Measurements from ENCODE around the gene TMEM181. TPM values are rescaled to one million over a fixed set of nuclear protein-coding genes. Genes with fewer than 3 reads are reported as not detected.
"Not testable (repeated sequence)": the region's sequence is repeated elsewhere in the genome, so short reads cannot be mapped to it uniquely, and the experiment has no call there.

The TMEM181 gene
- total RNA-seq, 4 donors from 2014 or later: 21.6 to 31.6 (median 26.0) TPM

- intact Hi-C loops (cut with DNase I): no loop called here
- H3K4me1 ChIP-seq: no peaks in the 10 kb centered on the region
- WGBS: 94% methylated on average over 15 of the region's 18 CpGs
- DNase-seq (ENCODE audit: extremely low spot score): no peak
- no peaks in the 10 kb centered on the region for H3K27me3 ChIP-seq
- H3K9me3 ChIP-seq: no peaks in the 10 kb centered on the region
- H3K4me3 ChIP-seq: no peak overlapping the region
- H3K27ac ChIP-seq (replicated peaks in 1 of 4): no peak overlapping the region
- H3K36me3 ChIP-seq: peaks cover 0 to 66% (median 36%) of the 10 kb centered on the region in 4 donors
- TF ChIP-seq POLR2A (IDR thresholded peaks at IDR 0.05; ENCODE audit: low read depth) (no peak), EP300 (IDR thresholded peaks at IDR 0.05) (no peak), POLR2AphosphoS5 (IDR thresholded peaks at IDR 0.05) (no peak), CTCF (IDR thresholded peaks at IDR 0.05) (no peak)
Measured at GRCh38 chr6:158599635-158600034, 39.7 kb downstream of the TMEM181 start.

GRCh38 chr6:158603261-158604047, 43.6 kb downstream of the TMEM181 start:
- 83% methylated on average over 15 of the region's 15 CpGs for WGBS
- H3K36me3 ChIP-seq: peaks cover 10 to 62% (median 48%) of the 10 kb centered on the region in 4 donors
- no peak for TF ChIP-seq POLR2A (IDR thresholded peaks at IDR 0.05; ENCODE audit: low read depth)
- no peak for TF ChIP-seq EP300 (IDR thresholded peaks at IDR 0.05)
- no peak for TF ChIP-seq POLR2AphosphoS5 (IDR thresholded peaks at IDR 0.05)
- TF ChIP-seq CTCF (IDR thresholded peaks at IDR 0.05): no peak

GRCh38 chr6:158604048-158604406, 44.1 kb downstream of the TMEM181 start:
- 78% methylated on average over 6 of the region's 6 CpGs for WGBS
- peaks cover 10 to 63% (median 52%) of the 10 kb centered on the region in 4 donors for H3K36me3 ChIP-seq

More at GRCh38 chr6:158603261-158604047, 43.6 kb downstream of the TMEM181 start:
- DNase-seq (ENCODE audit: extremely low spot score): no peak
- Histone ChIP-seq H3K27ac (replicated peaks in 1 of 4) (no peak overlapping the region), H3K9me3 (no peaks in the 10 kb centered on the region), H3K27me3 (no peaks in the 10 kb centered on the region), H3K4me3 (no peak overlapping the region), H3K4me1 (peaks cover 0 to 3% (median 0%) of the 10 kb centered on the region in 4 donors)
- intact Hi-C loops (cut with DNase I): no loop called here

GRCh38 chr6:158605266-158605878, 45.5 kb downstream of the TMEM181 start:
- no peak for DNase-seq (ENCODE audit: extremely low spot score)
- H3K9me3 ChIP-seq: no peaks in the 10 kb centered on the region
- no peaks in the 10 kb centered on the region for H3K27me3 ChIP-seq
- H3K4me3 ChIP-seq: no peak overlapping the region
- H3K36me3 ChIP-seq: peaks cover 17 to 63% (median 55%) of the 10 kb centered on the region in 4 donors
- 31% methylated on average over 13 of the region's 13 CpGs for WGBS
- no peak overlapping the region for H3K27ac ChIP-seq (replicated peaks in 1 of 4)
- TF ChIP-seq EP300 (IDR thresholded peaks at IDR 0.05) (no peak), CTCF (IDR thresholded peaks at IDR 0.05) (peak; percentile 69 to 78 (median 74)), POLR2AphosphoS5 (IDR thresholded peaks at IDR 0.05) (peak in 1 of 2 donors; percentile 15)
- H3K4me1 ChIP-seq: peaks cover 0 to 6% (median 2%) of the 10 kb centered on the region in 4 donors
- intact Hi-C loops (cut with DNase I): loop anchor here (5.0 kb wide), 1 partner anchor 383 kb away; no protein-coding TSS in a partner anchor

More at GRCh38 chr6:158604048-158604406, 44.1 kb downstream of the TMEM181 start:
- H3K27me3 ChIP-seq: no peaks in the 10 kb centered on the region
- H3K9me3 ChIP-seq: no peaks in the 10 kb centered on the region
- no peak for DNase-seq (ENCODE audit: extremely low spot score)
- intact Hi-C loops (cut with DNase I): no loop called here
- peaks cover 0 to 3% (median 0%) of the 10 kb centered on the region in 4 donors for H3K4me1 ChIP-seq
- no peak for TF ChIP-seq POLR2AphosphoS5 (IDR thresholded peaks at IDR 0.05)
- TF ChIP-seq POLR2A (IDR thresholded peaks at IDR 0.05; ENCODE audit: low read depth): no peak
- no peak for TF ChIP-seq EP300 (IDR thresholded peaks at IDR 0.05)
- no peak for TF ChIP-seq CTCF (IDR thresholded peaks at IDR 0.05)
- no peak overlapping the region for H3K27ac ChIP-seq (replicated peaks in 1 of 4)
- no peak overlapping the region for H3K4me3 ChIP-seq

DNA sequence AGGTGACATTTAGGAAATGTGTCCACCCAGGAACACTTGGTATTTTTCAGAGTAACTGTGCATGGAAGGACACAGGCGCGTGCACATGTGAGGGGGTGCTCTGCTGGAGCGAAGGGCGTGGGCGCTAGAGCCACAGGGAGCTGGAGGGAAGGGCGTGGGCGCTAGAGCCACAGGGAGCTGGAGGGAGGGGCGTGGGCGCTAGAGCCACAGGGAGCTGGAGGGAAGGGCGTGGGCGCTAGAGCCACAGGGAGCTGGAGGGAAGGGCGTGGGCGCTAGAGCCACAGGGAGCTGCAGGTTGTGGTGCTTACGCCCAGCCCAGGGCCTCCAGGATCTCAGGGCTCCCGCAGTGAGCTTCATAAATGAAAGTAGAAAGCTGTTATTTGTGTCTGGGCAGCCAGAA, 46.1 kb downstream of the TMEM181 start:
- not testable (repeated sequence) for H3K4me1 ChIP-seq; H3K4me3 ChIP-seq; DNase-seq (ENCODE audit: extremely low spot score); H3K27me3 ChIP-seq; H3K27ac ChIP-seq (replicated peaks in 1 of 4); H3K9me3 ChIP-seq
- peaks cover 23 to 66% (median 58%) of the 10 kb centered on the region in 4 donors for H3K36me3 ChIP-seq
- intact Hi-C loops (cut with DNase I): loop anchor here (5.0 kb wide), 1 partner anchor 384 kb away; no protein-coding TSS in a partner anchor
- 92% methylated on average over 15 of the region's 15 CpGs for WGBS

All from esophagus muscularis mucosa (tissue), 4 donors.